ENCODE measurements around the gene EVI5L. TPM values are rescaled to one million over a fixed set of nuclear protein-coding genes. Genes with fewer than 3 reads are reported as not detected.

Gene EVI5L
- total RNA-seq, 1 donor from 2014 or later = 17.2 TPM

DNA sequence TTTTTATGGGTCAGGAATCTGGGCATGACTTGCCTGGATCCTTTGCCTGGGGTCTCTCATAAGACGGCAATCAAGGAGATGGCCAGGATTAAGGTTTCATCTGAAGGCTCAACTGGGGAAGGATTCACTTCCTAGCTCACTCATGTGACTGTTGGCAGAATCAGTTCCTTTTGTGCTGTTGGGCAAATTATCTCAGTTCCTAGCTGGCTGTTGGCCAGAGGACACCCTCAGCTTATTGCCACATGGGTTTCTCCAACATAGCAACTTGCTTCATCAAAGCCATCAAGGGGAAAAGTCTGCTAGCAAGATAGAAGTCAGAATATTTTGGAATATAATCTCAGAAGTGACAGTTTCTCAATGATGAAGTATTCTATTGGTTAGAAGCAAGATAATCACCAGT, 12.2 kb upstream of the EVI5L start:
- Histone ChIP-seq H3K4me1 (no peaks in the 10 kb centered on the region), H3K36me3 (no peaks in the 10 kb centered on the region), H3K4me3 (no peak overlapping the region), H3K27me3 (no peaks in the 10 kb centered on the region), H3K27ac (no peak overlapping the region), H3K9me3 (no peaks in the 10 kb centered on the region)
- no peak for DNase-seq (ENCODE audit: extremely low spot score in 2 of 2)
- TF ChIP-seq, protein P1, sequence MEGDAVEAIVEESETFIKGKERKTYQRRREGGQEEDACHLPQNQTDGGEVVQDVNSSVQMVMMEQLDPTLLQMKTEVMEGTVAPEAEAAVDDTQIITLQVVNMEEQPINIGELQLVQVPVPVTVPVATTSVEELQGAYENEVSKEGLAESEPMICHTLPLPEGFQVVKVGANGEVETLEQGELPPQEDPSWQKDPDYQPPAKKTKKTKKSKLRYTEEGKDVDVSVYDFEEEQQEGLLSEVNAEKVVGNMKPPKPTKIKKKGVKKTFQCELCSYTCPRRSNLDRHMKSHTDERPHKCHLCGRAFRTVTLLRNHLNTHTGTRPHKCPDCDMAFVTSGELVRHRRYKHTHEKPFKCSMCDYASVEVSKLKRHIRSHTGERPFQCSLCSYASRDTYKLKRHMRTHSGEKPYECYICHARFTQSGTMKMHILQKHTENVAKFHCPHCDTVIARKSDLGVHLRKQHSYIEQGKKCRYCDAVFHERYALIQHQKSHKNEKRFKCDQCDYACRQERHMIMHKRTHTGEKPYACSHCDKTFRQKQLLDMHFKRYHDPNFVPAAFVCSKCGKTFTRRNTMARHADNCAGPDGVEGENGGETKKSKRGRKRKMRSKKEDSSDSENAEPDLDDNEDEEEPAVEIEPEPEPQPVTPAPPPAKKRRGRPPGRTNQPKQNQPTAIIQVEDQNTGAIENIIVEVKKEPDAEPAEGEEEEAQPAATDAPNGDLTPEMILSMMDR (IDR thresholded peaks at IDR 0.05) = no peak
- no peak for TF ChIP-seq POLR2AphosphoS5 (IDR thresholded peaks at IDR 0.05; ENCODE audit: insufficient read depth in 1 of 2, low read depth in 1 of 2)
- TF ChIP-seq POLR2A (IDR thresholded peaks at IDR 0.05) = no peak
- intact Hi-C loops (cut with DNase I) = no loop called here

DNA sequence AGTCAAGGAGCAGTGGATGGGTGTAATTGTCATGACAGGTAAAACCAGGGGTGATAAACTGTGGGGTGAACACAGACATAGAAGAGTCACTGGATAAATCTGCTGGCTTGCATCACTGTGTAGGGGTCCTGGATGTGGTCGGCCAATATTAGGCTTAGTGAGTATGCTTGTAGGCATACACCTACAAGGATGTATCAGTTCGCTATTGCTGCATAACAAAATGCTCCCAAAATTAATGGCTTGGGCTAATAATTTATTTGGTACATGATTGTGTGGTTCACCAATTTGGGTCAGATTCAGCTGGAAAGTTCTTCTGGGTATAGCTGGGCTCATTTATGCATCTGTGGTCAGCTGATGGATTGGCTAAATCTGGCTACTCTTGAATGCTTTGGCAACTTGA, 11.2 kb upstream of the EVI5L start:
- no peak for DNase-seq (ENCODE audit: extremely low spot score in 2 of 2)
- Histone ChIP-seq H3K27me3 (no peaks in the 10 kb centered on the region), H3K9me3 (no peaks in the 10 kb centered on the region), H3K36me3 (no peaks in the 10 kb centered on the region), H3K27ac (no peak overlapping the region), H3K4me1 (no peaks in the 10 kb centered on the region), H3K4me3 (no peak overlapping the region)
- TF ChIP-seq, protein P1 (IDR thresholded peaks at IDR 0.05) = no peak
- intact Hi-C loops (cut with DNase I) = no loop called here

GRCh38 chr19:7819337-7819736, 10.7 kb upstream of the EVI5L start:
- Histone ChIP-seq H3K9me3 (no peaks in the 10 kb centered on the region), H3K36me3 (no peaks in the 10 kb centered on the region), H3K27me3 (no peaks in the 10 kb centered on the region), H3K4me1 (no peaks in the 10 kb centered on the region), H3K27ac (no peak overlapping the region), H3K4me3 (no peak overlapping the region)
- DNase-seq (ENCODE audit: extremely low spot score in 2 of 2) = no peak
- intact Hi-C loops (cut with DNase I) = no loop called here
- TF ChIP-seq POLR2A (IDR thresholded peaks at IDR 0.05) = no peak
- TF ChIP-seq POLR2AphosphoS5 (IDR thresholded peaks at IDR 0.05; ENCODE audit: insufficient read depth in 1 of 2, low read depth in 1 of 2) = no peak
- TF ChIP-seq, protein P1 (IDR thresholded peaks at IDR 0.05) = no peak

- Histone ChIP-seq H3K4me3 (no peak overlapping the region), H3K9me3 (no peaks in the 10 kb centered on the region), H3K4me1 (no peaks in the 10 kb centered on the region), H3K27ac (no peak overlapping the region), H3K27me3 (no peaks in the 10 kb centered on the region), H3K36me3 (no peaks in the 10 kb centered on the region)
- no peak for DNase-seq (ENCODE audit: extremely low spot score in 2 of 2)
- intact Hi-C loops (cut with DNase I) = no loop called here
- TF ChIP-seq POLR2AphosphoS5 (IDR thresholded peaks at IDR 0.05; ENCODE audit: insufficient read depth in 1 of 2, low read depth in 1 of 2) (no peak), POLR2A (IDR thresholded peaks at IDR 0.05) (no peak)
- TF ChIP-seq, protein P1 (IDR thresholded peaks at IDR 0.05) = no peak
Measured at GRCh38 chr19:7820588-7820987, 9.4 kb upstream of the EVI5L start.

DNA sequence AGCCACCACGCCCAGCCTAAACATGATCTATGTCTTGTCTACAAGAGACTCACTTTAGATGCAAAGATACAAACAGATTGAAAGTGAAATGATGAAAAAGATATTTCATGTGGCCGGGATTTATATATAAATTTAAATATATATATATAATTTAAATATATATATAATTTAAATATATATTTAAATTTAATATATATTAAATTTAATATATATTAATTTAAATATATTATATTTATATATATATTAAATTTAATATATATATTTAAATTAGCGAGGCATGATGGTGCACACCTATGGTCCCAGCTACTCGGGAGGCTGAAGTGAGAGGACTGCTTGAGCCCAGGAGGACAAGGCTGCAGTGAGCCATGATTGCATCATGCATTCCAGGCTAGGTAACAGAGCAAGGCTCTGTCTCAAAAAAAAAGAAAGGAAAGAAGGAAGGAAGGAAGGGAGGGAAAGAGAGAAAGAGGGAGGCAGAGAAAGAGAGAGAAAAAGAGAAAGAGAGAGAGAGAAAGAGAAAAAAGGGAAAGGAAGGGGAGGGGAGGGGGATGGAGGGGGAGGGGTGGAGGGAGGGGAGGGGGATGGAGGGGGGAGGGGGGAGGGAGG, 7.0 kb upstream of the EVI5L start:
- no peaks in the 10 kb centered on the region for H3K4me1 ChIP-seq
- intact Hi-C loops (cut with DNase I) = no loop called here
- H3K27ac ChIP-seq = no peak overlapping the region
- no peaks in the 10 kb centered on the region for H3K9me3 ChIP-seq
- no peak for DNase-seq (ENCODE audit: extremely low spot score in 2 of 2)
- no peak overlapping the region for H3K4me3 ChIP-seq
- TF ChIP-seq POLR2A (IDR thresholded peaks at IDR 0.05) = no peak
- TF ChIP-seq, protein P1 (IDR thresholded peaks at IDR 0.05) = no peak
- no peak for TF ChIP-seq POLR2AphosphoS5 (IDR thresholded peaks at IDR 0.05; ENCODE audit: insufficient read depth in 1 of 2, low read depth in 1 of 2)
- H3K27me3 ChIP-seq = no peaks in the 10 kb centered on the region
- H3K36me3 ChIP-seq = no peaks in the 10 kb centered on the region
